H1 (cell line): ENCODE measurements around the gene HIVEP3. TPM values are rescaled to one million over a fixed set of nuclear protein-coding genes. Genes with fewer than 3 reads are reported as not detected.

Source experiments
- CTCF ChIA-PET: fragments of 300-600 bp; sonication (Branson Sonifier 250); formaldehyde crosslinking; loops from one replicate; lab custom pipeline; 2021; ENCODE audit not compliant: partially characterized antibody; lab: Charles Lee
- POLR2A ChIA-PET: fragments of 300-600 bp; sonication (Branson Sonifier 250); formaldehyde crosslinking; loops from one replicate; lab custom pipeline; 2021; ENCODE audit warnings: inconsistent platforms; ENCODE audit not compliant: partially characterized antibody; lab: Charles Lee
- DNase-seq, 2 experiments: peaks; one replicate each; pipeline versions ENCODE4 v3.0.0 to v3.0.0-alpha.2; 2010 to 2022; ENCODE audit warnings: low spot score in 2 of 2, low read depth in 1 of 2, mixed read lengths in 1 of 2
- FAIRE-seq: peaks from 2 replicates; lab custom pipeline; 2011; peaks lifted over from hg19 to GRCh38; lab: Jason Lieb, UNC
- H2AFZ ChIP-seq: 2 replicates; pipeline ENCODE4 v1.8.1; 2012; ENCODE audit warnings: low read length, inconsistent platforms
- H2AK5ac ChIP-seq: 2 replicates; pipeline ENCODE4 v1.6.1; 2013; ENCODE audit warnings: low read depth, low read length
- H2BK120ac ChIP-seq: replicated peaks from 2 replicates; pipeline ENCODE3; 2013; ENCODE audit warnings: low read depth, low read length, inconsistent platforms
- H2BK12ac ChIP-seq: 2 replicates; pipeline ENCODE4 v1.6.1; 2013; ENCODE audit warnings: low read depth, low read length
- H2BK15ac ChIP-seq: 2 replicates; pipeline ENCODE4 v1.6.1; 2013; ENCODE audit warnings: low read length
- H2BK20ac ChIP-seq: 2 replicates; pipeline ENCODE4 v1.6.1; 2013; ENCODE audit warnings: low read length
- H2BK5ac ChIP-seq: 2 replicates; pipeline ENCODE4 v1.6.1; 2013; ENCODE audit warnings: low read depth, low read length
- H3K14ac ChIP-seq: 2 replicates; pipeline ENCODE4 v1.6.1; 2013; ENCODE audit warnings: inconsistent platforms; ENCODE audit not compliant: insufficient read length
- H3K18ac ChIP-seq: 2 replicates; pipeline ENCODE4 v1.6.1; 2013; ENCODE audit warnings: low read length; ENCODE audit errors: extremely low read depth
- H3K23ac ChIP-seq: 2 replicates; pipeline ENCODE4 v1.6.1; 2013; ENCODE audit warnings: inconsistent platforms; ENCODE audit not compliant: insufficient read length
- H3K23me2 ChIP-seq: 2 replicates; pipeline ENCODE4 v1.6.1; 2013; ENCODE audit warnings: low read depth, low read length
- H3K27ac ChIP-seq: 2 replicates; pipeline ENCODE4 v1.6.1; 2011; ENCODE audit warnings: low read depth, low read length, inconsistent platforms
- H3K27me3 ChIP-seq, 4 experiments: replicated peaks in 1 of 4; 1 replicate in 1 of 4; 2 replicates in 3 of 4; pipeline versions ENCODE4 v1.6.1 to v1.8.1; 2011 to 2013; ENCODE audit warnings: low read length in 3 of 4, mild to moderate bottlenecking in 3 of 4, inconsistent platforms in 2 of 4, mixed read lengths in 2 of 4, moderate library complexity in 1 of 4; ENCODE audit not compliant: control insufficient read depth in 3 of 4, insufficient read depth in 3 of 4; ENCODE audit errors: extremely low read depth in 1 of 4
- H3K36me3 ChIP-seq, 4 experiments: 2 replicates each; pipeline versions ENCODE4 v1.6.1 to v1.8.1; 2011 to 2013; ENCODE audit warnings: mild to moderate bottlenecking in 4 of 4, low read length in 3 of 4, moderate library complexity in 2 of 4, control low read depth in 1 of 4, inconsistent platforms in 1 of 4; ENCODE audit not compliant: insufficient read depth in 4 of 4, control insufficient read depth in 2 of 4
- H3K4ac ChIP-seq: replicated peaks from 2 replicates; pipeline ENCODE3; 2013; ENCODE audit warnings: low read length, low read depth, mixed read lengths, inconsistent platforms; ENCODE audit not compliant: insufficient read length
- H3K4me1 ChIP-seq, 4 experiments: replicated peaks in 1 of 4; 1 replicate in 1 of 4; 2 replicates in 3 of 4; pipeline versions ENCODE4 v1.6.1 to v1.8.1; 2011 to 2013; ENCODE audit warnings: low read length in 3 of 4, inconsistent platforms in 2 of 4, mixed read lengths in 1 of 4; ENCODE audit not compliant: insufficient read depth in 4 of 4, control insufficient read depth in 3 of 4
- H3K4me2 ChIP-seq, 2 experiments: 2 replicates each; pipeline versions ENCODE4 v1.6.1 to v1.8.1; 2011 to 2013; ENCODE audit warnings: low read depth in 2 of 2, low read length in 2 of 2, control low read depth in 1 of 2, inconsistent platforms in 1 of 2, mild to moderate bottlenecking in 1 of 2; ENCODE audit not compliant: insufficient read depth in 1 of 2
- H3K4me3 ChIP-seq, 4 experiments: fragments of 200-600, 300-600 bp in 1 of 4; sonication (generic), shearing (Covaris generic), sonication (Bioruptor Twin) in 1 of 4; 2 replicates each; pipeline versions ENCODE4 v1.5.1 to v1.8.1; 2011 to 2016; ENCODE audit warnings: low read length in 4 of 4, low read depth in 3 of 4, control low read depth in 2 of 4, inconsistent platforms in 2 of 4, mild to moderate bottlenecking in 2 of 4, mixed read lengths in 1 of 4, moderate library complexity in 1 of 4; ENCODE audit not compliant: insufficient read depth in 2 of 4; ENCODE audit errors: extremely low read depth in 1 of 4
- H3K56ac ChIP-seq: replicated peaks from 2 replicates; pipeline ENCODE3; 2013; ENCODE audit warnings: low read depth, mild to moderate bottlenecking, mixed read lengths, low read length, inconsistent platforms; ENCODE audit not compliant: insufficient read length
- H3K79me1 ChIP-seq: 2 replicates; pipeline ENCODE4 v1.6.1; 2013; ENCODE audit warnings: low read depth, low read length, control low read depth
- H3K79me2 ChIP-seq, 2 experiments: 2 replicates each; pipeline versions ENCODE4 v1.6.1 to v1.8.1; 2012 to 2013; ENCODE audit warnings: low read length in 2 of 2, mild to moderate bottlenecking in 2 of 2, inconsistent platforms in 1 of 2; ENCODE audit not compliant: insufficient read depth in 2 of 2, control insufficient read depth in 1 of 2
- H3K9ac ChIP-seq, 4 experiments: replicated peaks in 1 of 4; 1 replicate in 1 of 4; 2 replicates in 3 of 4; pipeline versions ENCODE4 v1.6.1 to v1.8.1; 2011 to 2013; ENCODE audit warnings: low read depth in 3 of 4, low read length in 3 of 4, control low read depth in 2 of 4, mild to moderate bottlenecking in 2 of 4, moderate library complexity in 2 of 4, inconsistent platforms in 1 of 4; ENCODE audit errors: extremely low read depth in 1 of 4
- H3K9me3 ChIP-seq, 2 experiments: 2 replicates each; pipeline versions ENCODE4 v1.6.1 to v1.8.1; 2012 to 2013; ENCODE audit warnings: mild to moderate bottlenecking in 2 of 2, moderate library complexity in 2 of 2, control low read depth in 1 of 2, inconsistent platforms in 1 of 2, low read depth in 1 of 2, low read length in 1 of 2, mixed read lengths in 1 of 2; ENCODE audit not compliant: insufficient read depth in 2 of 2
- H4K20me1 ChIP-seq, 2 experiments: replicated peaks in 1 of 2; 2 replicates each; pipeline versions ENCODE3 to v1.8.1; 2011 to 2013; ENCODE audit warnings: inconsistent platforms in 2 of 2, low read length in 2 of 2, mild to moderate bottlenecking in 1 of 2; ENCODE audit not compliant: insufficient read depth in 2 of 2, control insufficient read depth in 1 of 2
- H4K5ac ChIP-seq: 2 replicates; pipeline ENCODE4 v1.6.1; 2013; ENCODE audit warnings: low read length, low read depth, mixed read lengths, inconsistent platforms; ENCODE audit not compliant: insufficient read length
- H4K8ac ChIP-seq: 2 replicates; pipeline ENCODE4 v1.8.0; 2013; ENCODE audit warnings: mild to moderate bottlenecking, moderate library complexity, low read length, inconsistent platforms; ENCODE audit not compliant: insufficient read depth; ENCODE audit errors: extremely low read depth
- H4K91ac ChIP-seq: replicated peaks from 2 replicates; pipeline ENCODE3; 2013; ENCODE audit warnings: low read length, mixed read lengths, inconsistent platforms; ENCODE audit not compliant: insufficient read length
- BRCA1 ChIP-seq: IDR thresholded peaks from 2 replicates; pipeline ENCODE4 v1.6.1; 2012; ENCODE audit warnings: low read depth, low read length, improper control_type of control experiment
- CREB1 ChIP-seq: IDR thresholded peaks from 2 replicates; pipeline ENCODE4 v1.6.1; 2012; ENCODE audit warnings: inconsistent platforms
- HDAC2 ChIP-seq, 2 experiments: fragments of 300-600 bp in 1 of 2; sonication (generic) in 1 of 2; IDR thresholded peaks; 2 replicates each; pipeline ENCODE4 v1.6.1; 2011 to 2012; ENCODE audit warnings: low read depth in 2 of 2, low read length in 2 of 2, mild to moderate bottlenecking in 2 of 2, moderate library complexity in 2 of 2, borderline replicate concordance in 1 of 2, inconsistent platforms in 1 of 2
- HDAC6 ChIP-seq: IDR thresholded peaks from one replicate; pipeline ENCODE4 v1.7.1; 2012; ENCODE audit warnings: low read depth, mild to moderate bottlenecking, inconsistent platforms, low read length, moderate library complexity
- KDM4A ChIP-seq: IDR thresholded peaks from one replicate; pipeline ENCODE4 v1.7.1; 2012; ENCODE audit warnings: low read depth, mild to moderate bottlenecking, moderate library complexity, low read length, inconsistent platforms; ENCODE audit not compliant: severe bottlenecking
- KDM5A ChIP-seq: fragments of 200-600 bp; IDR thresholded peaks from 2 replicates; pipeline ENCODE4 v1.7.1; 2012; ENCODE audit warnings: mild to moderate bottlenecking, low read length, inconsistent platforms, mixed read lengths
- POLR2A ChIP-seq, 2 experiments: IDR thresholded peaks; 1 replicate in 1 of 2; 2 replicates in 1 of 2; pipeline ENCODE4 v1.6.1; 2011; ENCODE audit warnings: low read depth in 2 of 2, low read length in 2 of 2, mild to moderate bottlenecking in 2 of 2; ENCODE audit errors: control extremely low read depth in 1 of 2
- RFX5 ChIP-seq: IDR thresholded peaks from 2 replicates; pipeline ENCODE4 v1.6.1; 2011; ENCODE audit warnings: low read depth, low read length, improper control_type of control experiment, borderline replicate concordance
- RNF2 ChIP-seq: fragments of 200-900, 300-1000 bp; sonication (generic); IDR thresholded peaks from 2 replicates; pipeline ENCODE4 v1.7.1; 2016; ENCODE audit warnings: borderline replicate concordance, low read depth, mild to moderate bottlenecking, antibody characterized with exemption, low read length; ENCODE audit not compliant: poor library complexity, severe bottlenecking; ENCODE audit errors: missing control alignments
- SUZ12 ChIP-seq: fragments of 200-600 bp; sonication (generic); IDR thresholded peaks from 2 replicates; pipeline ENCODE4 v1.6.1; 2012; ENCODE audit warnings: mild to moderate bottlenecking, inconsistent platforms, low read length, moderate library complexity, mixed read lengths
- WGBS, 2 experiments: shearing (Covaris generic) in 1 of 2; methylation state at CpG; one replicate each; pipeline versions ENCODE4 v1.1.6 to v1.1.7; 2013 to 2015; ENCODE audit warnings: low lambda C conversion rate in 2 of 2, mixed read lengths in 2 of 2, inconsistent platforms in 1 of 2, low coverage in 1 of 2, missing lambda C conversion rate in 1 of 2; ENCODE audit not compliant: insufficient replicate concordance in 2 of 2, insufficient coverage in 1 of 2, insufficient read length in 1 of 2; ENCODE audit errors: extremely low coverage in 1 of 2, missing lambda C conversion rate in 1 of 2; 5-methylcytosine and 5-hydroxymethylcytosine counted together
- polyA plus RNA-seq, 7 experiments: library from polyadenylated mRNA; depleted of rRNA in 3 of 7; stranded (reverse) in 5 of 7; unstranded in 2 of 7; fragments of >200 nt in 5 of 7; fragments of 200-250 nt in 2 of 7; gene quantifications; 1 replicate in 5 of 7; 2 replicates in 1 of 7; 4 replicates in 1 of 7; pipeline versions ENCODE4 v1.2.1 to v1.2.3, GENCODE V29; 2011 to 2013; ENCODE audit warnings: missing spikeins in 2 of 7, mixed read lengths in 2 of 7
- total RNA-seq: library from RNA; stranded (reverse); fragmentation: NEBNext Ultra II Directional; extraction: Animal tissue kit (Norgen Biotek cat#: 25700); gene quantifications from 2 replicates; pipeline ENCODE4 v1.2.1, GENCODE V29; 2021

Gene HIVEP3
- total and polyA plus RNA-seq, 2 of the 8 experiments (the other 6 are each of a cell fraction or from before 2014, with no cell fraction given): 0.24 to 0.69 TPM

DNA sequence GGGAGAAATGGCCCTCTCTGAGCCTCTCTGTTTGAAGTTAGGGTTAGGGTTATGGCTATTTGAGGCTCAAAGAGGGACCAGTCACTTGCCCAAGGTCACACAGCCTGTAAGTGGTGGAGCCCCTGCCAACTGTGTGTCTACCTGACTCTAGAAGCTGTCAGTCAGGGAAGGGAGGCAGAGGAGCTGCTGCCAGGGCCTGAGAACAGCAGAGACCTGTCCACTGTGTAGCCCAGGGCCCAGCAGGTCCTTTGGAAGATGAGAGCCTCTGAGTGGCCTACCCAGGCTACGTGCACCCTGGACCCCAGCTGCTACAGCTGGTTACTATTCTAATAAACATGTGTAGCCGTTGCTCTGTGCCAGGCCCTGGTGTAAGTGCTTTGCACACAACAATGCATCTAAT lies 419.1 kb downstream of the HIVEP3 start:
- DNase-seq: no peak
- Histone ChIP-seq H3K4me3 (no peak overlapping the region), H4K8ac (no peak overlapping the region), H3K23ac (no peak overlapping the region), H2BK12ac (no peak overlapping the region), H3K4me2 (no peak overlapping the region), H3K9me3 (no peaks in the 10 kb centered on the region), H3K36me3 (no peaks in the 10 kb centered on the region; a peak in 1 of 8 replicates), H3K9ac (no peak overlapping the region), H2AK5ac (no peak overlapping the region), H4K20me1 (no peaks in the 10 kb centered on the region), H3K79me1 (no peaks in the 10 kb centered on the region), H3K14ac (no peak overlapping the region), H3K23me2 (peaks cover 4% of the 10 kb centered on the region; the same call in 1 of the 2 replicates), H2BK120ac (no peak overlapping the region), H3K79me2 (no peaks in the 10 kb centered on the region), H2AFZ (no peak overlapping the region), H3K18ac (no peak overlapping the region), H3K56ac (no peak overlapping the region), H2BK20ac (no peak overlapping the region), H4K5ac (no peak overlapping the region), H2BK5ac (no peak overlapping the region), H2BK15ac (no peak overlapping the region), H3K27me3 (peaks cover 0 to 13% (median 11%) of the 10 kb centered on the region in 4 experiments; a peak in 3 of 7 replicates), H3K27ac (no peak overlapping the region), H4K91ac (no peak overlapping the region), H3K4me1 (peaks cover 0 to 23% (median 18%) of the 10 kb centered on the region in 4 experiments; a peak in 6 of 7 replicates), H3K4ac (no peak overlapping the region)
- no peak for TF ChIP-seq RNF2
- no peak for TF ChIP-seq KDM5A
- TF ChIP-seq HDAC2 (IDR thresholded peaks at IDR 0.05; ENCODE audit: borderline replicate concordance in 1 of 2, low read depth in 2 of 2, low read length in 2 of 2): no peak
- TF ChIP-seq KDM4A: no peak
- no peak for TF ChIP-seq HDAC6
- no peak for TF ChIP-seq SUZ12
- no peak for TF ChIP-seq POLR2A (IDR thresholded peaks at IDR 0.05; ENCODE audit: control extremely low read depth in 1 of 2, low read depth in 2 of 2, low read length in 2 of 2)
- no peak for TF ChIP-seq RFX5
- no peak for TF ChIP-seq CREB1
- TF ChIP-seq BRCA1: no peak
- CTCF ChIA-PET: interaction anchor here (0.6 to 7.5 kb wide), 9 partner anchors 8 to 725 kb away, joined by 3 to 85 read pairs (median 4); partner anchors contain the start of gene EDN2
- no peak for FAIRE-seq
- 87% methylated on average over 2 of the region's 2 CpGs; no CpG with 5 or more reads in 1 of the 2 experiments for WGBS, 2 experiments
- POLR2A ChIA-PET: interaction anchor here (1.2 to 1.5 kb wide), 2 partner anchors 9 to 13 kb away, joined by 3 read pairs; no protein-coding TSS in a partner anchor
